ENCODE data around the gene DPF3.

The DPF3 gene

DNA sequence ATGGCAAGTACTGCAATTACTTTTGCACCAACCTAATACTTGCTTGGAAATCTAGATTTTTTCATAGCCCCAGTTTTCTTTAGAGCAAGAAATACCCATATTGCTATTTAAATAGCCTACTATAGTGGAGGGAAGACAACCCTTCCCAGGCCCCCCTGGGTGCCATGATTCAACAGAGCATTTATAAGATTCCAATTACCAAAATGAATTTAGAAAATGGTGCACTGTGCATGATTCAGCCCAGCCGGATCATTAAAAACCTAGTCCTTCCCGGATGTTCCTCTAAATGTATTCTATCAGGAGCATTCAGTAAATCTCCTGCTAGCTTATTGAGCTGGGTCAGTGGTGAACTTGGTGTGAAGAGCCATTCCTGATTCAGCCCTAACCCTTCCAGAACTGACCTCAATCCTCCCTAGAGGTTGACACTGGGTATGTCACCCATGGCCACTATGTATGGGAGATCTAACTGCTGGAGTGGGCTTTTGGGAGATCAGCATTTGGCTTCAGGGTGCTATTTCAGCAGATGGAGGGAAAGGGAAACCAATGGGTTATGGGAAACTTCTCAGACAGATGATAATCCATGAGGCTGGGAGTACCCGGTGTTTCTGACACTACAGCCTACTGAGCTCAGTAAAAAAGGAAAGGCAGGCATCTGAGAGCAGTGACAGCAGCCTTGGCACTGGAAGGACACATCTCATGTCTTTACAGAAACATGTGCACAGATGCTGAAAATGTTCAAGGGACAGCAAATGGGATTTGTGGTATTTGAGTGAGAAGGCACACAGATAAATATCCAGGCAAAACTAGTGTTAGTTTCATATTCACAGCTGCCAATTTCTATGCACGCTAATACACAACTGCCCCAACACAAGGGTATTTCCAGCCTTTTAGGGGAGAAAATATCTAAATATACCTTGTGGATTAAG lies 258.9 kb downstream of the DPF3 start:
- DNase-seq = no peak

DNA sequence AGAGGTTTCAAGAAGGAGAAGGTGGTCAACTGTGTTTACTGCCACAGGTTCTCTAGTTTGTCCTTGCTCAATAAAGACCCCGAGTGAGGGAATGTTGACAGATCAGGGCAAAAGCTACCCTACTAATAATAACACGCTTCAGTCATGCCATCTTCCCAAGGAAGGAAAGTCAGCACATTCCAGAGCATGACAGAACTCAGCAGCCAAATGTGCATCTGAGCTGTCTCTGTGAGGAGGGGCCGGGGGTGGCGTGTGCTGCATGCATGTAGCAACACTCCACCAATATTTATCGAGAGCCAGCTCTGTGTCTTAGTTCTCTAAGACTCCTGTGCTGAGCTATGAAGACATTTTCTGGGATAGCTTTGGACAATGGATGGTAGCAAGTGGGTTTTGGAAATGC lies 260.4 kb downstream of the DPF3 start:
- DNase-seq = no peak

DNA sequence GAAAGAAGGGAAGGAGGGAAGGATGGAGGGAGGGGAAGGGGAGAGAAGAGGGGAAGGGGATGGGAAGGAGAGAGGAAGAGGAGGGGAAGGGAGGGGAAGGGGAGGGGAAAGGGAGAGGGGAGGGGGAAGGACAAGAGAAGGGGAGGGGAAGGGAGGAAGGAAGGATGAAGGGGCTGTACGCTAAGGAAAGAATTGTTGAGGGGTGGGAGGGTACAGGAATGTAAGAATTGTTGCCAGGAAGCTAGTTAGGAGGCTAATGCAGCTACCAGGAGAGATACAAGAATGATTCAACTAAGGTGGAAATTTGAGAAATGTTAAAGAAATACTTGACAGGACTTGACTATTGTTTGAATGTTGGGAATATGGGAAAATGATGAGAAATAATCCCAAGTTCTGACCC lies 261.2 kb downstream of the DPF3 start:
- no peak for DNase-seq

DNA sequence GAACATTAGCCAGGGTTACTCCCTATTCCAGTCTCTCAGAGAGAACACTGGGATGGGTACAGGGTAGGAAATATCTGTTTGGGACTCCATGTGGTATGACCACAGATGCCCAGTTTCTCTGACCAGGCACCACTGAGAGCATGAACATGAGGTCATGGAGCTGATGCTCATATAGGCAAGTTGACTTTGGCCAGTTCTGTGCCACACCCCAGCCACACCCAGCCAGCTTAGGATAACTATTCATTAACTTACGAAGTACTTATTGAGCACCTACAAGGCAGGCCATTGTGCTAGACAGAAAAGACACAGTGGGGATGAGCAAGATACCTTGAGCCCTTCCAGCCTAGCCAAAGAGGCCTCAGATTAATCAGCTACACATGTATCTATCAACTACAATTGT lies 262.5 kb downstream of the DPF3 start:
- DNase-seq = no peak

DNA sequence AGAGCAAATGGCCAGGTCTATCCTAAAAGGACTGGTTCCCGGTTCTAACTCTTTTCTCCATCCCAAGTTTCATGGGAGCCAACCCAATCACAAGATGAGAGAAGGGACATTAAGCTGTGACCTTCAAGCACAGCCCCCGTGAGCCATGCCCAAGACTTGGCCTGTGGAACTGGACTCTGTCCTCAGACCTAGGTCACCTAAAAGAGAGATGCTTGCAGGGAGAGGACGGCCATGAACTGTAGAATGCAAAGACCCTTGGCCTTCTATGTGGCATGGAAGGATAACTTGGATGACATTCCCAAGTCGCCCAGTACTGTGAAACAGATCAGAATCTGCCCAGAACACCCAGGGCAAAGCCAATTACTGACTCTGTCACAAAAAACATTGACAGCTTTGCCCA lies 263.5 kb downstream of the DPF3 start:
- no peak for DNase-seq

DNA sequence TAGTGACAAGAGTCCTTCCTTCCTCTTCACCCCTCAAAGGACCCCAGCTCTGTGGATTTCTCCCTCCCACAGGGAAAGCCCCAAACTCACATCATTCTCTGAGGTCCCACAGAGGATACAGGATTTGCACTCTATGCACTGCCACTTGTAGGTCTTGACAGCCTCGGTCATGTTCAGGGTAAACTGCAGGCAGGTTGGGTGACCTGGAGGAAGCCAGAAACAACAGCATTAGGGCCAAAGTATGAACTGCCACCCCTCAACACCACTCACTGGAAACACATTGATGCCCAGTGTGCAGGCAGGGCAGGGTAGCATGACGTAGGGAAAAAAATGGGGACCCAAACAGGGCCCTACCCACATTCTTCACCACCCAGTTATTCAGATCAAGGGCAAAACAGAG lies 264.4 kb downstream of the DPF3 start:
- no peak for DNase-seq

DNA sequence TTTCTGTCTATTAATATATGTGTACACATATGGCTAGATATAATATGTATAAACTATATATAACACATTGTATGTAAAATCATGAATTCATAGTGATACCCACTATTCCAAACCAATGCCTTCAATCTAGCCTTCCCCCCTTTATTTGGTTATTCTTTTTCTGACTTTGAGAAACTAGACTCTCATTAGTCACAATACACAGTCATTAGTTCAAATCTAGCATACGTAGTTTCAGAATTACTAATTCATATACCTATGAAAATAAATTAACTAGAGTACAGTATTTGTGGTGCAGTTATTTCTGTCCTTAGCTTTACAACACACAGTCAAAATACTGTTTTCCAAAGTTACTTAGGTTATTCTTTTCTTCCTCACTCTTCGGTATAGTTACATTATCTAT lies 268.2 kb downstream of the DPF3 start:
- no peak for DNase-seq

DNA sequence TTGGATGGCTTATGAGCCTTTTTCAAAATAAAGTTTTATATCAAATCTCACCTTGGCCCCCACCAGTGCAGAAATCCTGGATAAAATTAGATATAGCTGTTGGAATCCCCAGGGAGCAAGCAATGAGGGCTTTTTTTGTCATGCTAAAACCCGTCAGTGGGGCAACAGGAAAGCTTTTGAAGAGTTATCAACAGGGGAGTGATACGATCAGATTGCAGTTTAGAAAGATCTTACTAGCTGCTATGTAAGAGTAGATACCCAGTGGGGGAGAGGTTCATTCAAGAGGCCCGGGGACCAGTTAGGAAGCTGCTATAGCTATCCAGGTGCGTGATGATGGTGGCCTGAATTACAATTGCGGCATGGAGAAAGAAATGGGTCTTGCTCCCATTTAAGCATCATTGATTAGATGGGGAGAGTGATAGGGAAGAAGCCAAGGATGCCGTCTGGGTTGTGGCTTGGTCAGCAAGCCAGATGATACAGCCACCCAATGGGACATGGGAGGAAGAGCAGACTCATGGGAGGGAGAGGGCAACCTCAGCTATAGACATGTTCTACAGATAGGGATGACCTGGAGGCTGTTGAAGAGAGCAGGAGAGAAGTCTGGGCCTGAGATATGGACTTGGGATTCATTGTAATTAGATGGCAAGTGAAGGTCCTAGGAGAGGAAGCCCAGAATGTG lies 272.4 kb downstream of the DPF3 start:
- no peak for DNase-seq

DNA sequence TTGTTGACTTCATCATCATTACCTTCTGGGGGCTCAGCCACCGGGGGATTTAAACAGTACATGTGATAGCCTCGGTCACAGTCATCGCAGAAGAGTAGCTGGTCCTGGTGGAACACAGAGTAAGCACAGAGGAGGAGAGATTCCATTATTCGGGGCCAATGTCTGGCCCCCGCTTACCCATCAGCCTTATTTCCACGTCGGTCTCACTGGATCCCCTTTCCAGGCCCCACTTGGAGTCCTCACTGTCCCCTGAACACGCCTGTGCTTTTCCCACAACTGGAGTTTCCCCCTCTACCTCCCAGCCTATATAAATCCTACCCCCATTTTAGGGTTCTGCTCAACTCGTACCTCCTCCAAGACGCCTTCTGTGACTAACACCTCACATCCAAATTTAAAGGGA lies 274.0 kb downstream of the DPF3 start:
- no peak for DNase-seq

DNA sequence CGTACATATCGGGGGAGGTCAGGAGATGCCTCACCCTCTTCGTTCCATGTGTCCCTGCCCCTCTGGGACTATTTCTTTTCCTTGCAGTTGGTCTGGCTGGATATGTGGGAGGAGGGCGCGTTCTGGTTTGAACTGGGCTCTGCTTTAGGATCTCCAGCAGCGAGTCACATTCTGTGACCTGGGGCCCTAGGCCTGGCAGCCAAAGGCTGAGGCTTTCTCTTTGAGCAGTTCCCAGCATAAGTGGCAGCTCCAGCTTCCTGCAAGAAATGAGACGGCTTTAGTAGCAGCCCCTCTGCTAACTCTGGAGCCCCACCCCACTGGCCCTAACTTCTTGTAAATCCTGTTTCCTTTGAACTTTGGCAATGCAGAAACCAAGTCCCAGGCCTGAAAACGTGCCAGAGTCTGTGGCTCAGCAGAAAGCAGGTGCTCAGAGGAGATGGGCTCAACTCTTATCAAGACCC lies 274.8 kb downstream of the DPF3 start:
- no peak for DNase-seq

DNA sequence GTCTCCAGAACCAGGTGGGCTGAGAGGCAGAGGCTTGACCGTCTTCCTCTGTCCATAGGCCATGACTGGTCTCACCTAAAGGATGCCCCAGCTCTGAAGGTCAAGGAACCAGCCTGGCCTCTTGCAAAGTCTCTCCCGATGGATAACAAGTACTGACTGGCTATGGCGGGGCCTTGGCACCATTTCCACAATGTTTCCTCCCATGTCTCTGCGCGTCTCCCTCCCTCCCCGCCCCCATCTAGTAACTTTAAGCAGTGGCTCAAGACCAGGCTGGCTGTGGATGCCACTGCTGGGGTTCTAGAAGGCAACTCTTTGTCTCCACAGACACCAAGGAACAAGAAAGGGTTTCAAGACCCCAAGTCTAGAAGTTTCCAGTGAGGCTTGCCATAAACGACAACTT lies 275.5 kb downstream of the DPF3 start:
- DNase-seq = no peak

DNA sequence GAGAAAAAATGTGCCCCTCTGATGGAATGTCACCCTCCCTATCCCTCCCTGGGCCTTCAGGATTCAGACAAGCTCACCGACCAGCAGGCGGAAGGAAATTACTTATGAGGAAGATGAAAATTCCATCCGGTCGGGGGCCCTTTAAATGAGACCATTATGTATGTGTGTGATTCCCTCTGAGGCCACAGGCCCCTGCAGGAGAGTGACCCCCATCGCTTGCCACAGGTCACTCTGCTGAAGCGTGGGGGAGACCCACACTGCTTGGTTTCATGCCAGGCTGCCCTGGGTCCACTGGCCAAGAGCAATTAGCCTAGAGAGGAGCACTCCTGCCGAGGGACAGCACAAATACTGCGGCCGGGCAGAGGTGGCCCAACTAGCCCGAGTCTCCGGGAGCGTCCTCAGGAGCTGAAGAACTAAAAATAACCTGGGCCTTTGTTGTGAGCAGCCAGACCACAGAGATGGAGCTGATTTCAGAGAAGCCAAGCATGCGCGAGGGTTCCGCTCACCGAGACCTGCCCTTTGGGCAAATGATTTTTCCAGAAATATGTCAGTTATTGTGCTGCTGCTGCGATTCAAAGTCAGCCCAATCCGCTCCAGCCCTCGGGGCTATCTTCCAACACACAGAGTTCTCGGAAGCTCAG lies 276.4 kb downstream of the DPF3 start:
- no peak for DNase-seq

DNA sequence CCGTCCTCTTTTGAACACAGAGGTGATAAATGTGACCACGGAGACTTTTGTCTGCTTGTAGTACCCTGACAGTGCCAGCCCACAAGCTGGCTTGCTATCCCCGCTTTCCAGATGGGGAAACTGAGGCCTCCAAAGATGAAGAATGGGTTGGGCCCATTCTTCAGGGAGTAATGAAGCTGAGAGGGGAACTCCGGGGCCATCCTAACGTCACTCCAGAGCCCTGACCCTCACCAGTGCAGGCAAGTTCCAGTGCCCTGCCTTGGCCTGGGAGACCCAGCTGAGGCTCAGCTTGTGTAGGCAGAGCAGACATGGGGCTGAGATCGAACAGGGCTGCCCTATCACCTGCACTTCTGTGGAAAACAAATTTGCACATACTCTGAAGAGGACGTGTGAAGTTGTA lies 277.1 kb downstream of the DPF3 start:
- DNase-seq = no peak

DNA sequence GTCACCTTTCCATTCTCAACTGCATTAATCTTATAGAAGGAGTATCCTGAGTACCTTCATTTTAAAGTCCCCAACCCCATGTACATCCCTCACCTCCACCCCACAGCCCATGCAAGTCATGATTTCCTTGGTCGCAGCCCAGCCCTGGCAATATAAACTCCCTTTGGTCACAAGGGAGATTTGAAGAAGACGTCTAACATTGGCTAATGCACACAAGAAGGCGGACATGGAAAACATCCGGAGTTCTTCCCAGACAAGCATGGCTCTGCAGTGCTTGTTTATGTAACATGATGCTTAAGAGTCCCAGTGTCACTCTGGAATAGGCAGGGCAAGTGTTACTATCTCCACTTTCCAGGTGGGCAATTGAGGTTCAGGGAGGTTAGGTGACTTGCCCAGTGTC lies 277.6 kb downstream of the DPF3 start:
- DNase-seq = no peak

DNA sequence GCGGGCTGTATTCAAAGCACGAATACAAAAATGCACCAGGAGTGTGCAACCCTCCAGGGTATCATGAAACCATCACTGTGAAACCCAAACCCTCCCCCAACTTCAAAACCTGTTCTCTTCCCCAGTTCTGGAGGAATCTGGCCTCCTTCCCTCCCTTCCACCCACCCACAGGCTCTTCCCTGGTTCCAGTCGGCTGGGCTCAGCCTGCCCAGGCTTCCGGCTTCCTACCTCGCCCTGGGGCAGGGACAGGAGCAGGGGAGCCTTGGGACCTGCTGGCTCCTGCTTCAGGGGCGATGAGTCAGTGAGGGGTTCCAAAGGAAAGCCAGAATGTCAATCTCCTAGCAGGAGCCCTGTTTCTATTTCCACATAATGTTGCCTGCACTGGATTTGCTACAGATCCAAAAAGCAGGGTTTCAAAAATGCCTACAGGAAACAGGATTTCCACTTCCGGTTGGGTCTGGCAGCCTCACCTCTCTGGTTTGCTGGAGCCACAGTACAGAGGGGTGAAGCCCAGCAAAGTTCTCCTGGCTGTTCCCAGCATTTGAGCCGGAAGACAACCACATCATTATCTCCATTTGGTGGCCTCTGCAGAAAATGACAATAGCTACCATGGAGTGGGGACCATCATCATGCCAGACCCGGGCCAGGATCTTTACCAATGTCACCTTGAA lies 278.3 kb downstream of the DPF3 start:
- no peak for DNase-seq

DNA sequence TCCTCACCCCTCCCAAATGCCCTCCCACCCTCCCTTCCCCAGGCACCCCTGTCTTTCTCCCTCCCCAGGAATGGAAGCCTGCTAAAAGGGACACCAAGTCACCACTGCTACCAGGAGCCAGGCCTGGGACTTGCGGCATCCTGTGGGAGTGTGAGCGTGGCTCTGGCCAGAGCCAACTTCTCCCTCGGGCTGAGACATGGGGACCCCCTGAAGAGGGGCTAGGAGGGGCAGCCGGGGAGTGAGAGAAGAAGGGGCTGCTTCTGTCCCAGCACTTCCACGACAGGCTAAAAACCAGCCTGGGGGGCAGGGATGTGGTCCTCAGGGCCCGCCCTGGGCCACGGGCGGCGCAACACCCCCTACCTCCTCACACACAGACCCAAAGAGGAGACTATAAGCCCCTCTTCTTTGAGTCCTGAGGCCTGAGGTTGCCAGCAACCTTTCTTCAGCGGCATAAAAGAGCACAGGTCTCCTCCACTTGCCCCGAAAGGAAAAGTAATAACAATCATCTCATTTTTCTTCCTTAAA lies 278.9 kb downstream of the DPF3 start:
- no peak for DNase-seq

DNA sequence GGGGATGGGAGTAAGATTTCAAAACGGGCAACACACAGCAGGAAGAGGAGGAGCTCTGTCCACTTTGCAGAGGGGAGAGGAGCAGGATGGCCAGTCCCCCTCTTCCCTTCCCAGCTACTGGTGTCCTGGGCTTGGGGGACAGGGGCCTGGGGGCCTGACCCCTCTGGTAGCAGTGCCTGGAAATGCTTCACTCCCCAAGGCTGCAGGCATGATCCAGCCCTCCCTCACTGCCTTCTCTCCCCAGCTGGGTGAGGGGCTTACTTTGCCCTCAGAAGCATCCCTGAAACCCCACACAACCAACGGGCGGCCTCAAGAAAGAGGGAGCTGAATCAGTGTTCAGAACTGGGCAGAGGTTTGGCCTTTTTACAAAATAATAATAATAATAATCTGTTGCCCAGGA lies 279.5 kb downstream of the DPF3 start:
- DNase-seq = no peak

DNA sequence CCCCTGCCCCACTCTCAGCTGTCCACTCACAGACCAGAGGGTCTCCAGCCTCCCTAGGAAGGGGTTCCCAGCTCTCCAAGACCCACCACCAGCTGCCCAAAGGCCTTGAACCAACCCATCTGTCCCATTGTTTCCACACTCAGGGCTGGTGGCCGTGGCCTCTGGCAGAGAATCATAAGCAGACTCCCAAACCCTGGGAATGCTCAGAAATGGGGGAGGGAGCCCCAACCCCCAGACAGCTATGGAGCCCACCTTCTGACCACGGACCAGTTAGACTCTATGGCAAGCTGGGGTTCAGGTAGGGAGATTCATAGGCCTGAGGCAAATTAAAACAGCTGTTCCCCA lies 280.0 kb downstream of the DPF3 start:
- no peak for DNase-seq

DNA sequence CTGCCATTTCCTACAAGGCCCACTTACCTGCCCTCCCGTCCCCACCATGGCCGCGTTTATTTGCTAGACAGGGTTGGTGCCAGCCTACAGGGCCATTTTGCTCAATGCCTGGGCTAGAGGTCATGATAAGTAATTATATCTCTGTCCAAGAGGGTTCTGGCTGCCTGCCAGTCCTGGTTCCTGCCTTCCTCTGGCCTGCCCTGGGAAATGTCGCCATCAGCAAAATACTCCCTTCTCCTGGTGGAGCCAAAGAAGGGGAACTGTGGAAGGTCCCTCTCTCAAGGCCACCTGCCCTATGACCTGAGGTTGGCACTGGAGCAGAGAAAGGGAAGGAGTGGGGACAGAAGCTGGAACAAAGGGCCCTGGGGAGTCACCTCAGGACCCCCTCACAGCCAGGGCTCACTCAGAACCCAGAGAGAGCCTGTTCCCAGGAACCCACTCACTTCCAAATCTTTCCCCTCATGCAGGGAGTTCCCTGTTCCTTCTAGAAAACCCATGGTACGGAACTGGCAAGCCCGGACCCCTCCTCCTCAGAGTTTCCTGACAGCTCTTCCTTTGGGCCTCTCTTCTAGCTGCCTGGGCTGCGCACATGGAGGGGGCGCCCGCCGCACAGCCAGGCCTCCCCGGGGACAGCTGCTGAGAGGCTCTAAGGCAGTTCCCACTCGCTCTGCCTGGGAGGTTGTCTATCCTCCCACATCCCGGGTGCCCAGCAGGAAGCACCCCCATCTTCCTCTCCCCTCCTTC lies 280.5 kb downstream of the DPF3 start:
- no peak for DNase-seq

DNA sequence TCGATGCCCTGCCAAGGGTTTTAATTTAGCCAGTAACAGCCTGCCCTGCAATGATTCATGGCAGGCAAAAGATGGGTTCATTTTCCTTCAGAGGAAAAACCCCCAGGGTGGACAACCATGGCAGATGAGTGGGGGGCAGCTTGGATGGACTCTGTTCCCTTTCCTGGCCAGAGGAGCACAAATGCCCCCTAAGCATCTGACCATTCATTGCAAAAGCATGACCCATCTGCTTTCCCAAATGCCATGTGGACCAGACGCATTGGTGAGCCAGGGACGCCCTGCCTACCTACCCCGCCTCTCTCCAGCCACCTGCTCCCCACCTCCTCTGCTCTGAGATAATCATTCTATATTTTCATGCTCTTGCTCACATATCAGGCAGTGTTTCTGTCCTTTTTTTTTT lies 281.9 kb downstream of the DPF3 start:
- DNase-seq = no peak

DNA sequence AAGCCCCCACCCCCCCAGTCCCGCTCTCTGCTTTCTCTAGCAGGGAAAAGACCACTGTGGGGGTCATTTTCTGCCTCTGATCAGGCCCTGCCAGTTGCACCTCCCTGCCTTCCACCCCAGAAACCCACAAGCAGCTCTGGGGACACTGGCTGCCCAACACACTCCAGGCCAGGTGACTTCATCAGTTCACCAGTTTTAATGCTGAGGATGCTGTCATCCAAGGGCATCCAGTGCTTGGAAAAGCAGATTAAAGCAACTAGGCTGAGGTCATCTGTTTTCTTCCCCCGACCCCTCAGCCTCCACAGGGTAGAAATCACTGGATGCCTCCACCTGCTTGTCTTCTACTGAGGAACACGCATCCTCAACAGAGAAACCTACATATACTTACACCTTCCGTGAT lies 282.4 kb downstream of the DPF3 start:
- DNase-seq = no peak

DNA sequence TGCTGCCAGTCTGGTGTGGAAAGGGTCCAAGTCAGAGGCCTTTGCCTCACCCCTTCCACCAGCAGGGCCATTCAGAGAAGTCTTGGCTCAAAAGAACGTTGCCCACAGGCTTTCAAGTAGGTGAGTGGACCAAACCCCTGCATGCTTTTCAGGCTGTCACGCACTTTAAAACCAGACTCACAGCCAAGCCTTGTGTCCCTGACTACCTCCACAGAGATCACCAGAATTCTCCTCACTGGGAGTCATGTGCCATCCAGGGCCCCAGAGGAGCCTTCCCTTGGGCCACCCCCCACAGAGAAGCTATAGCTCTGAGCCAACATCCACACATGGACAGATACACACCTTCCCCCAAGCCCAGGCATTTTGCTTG lies 283.1 kb downstream of the DPF3 start:
- no peak for DNase-seq

Data from SIG-M5 (cell line).